DMS153 treated with DMSO at 0.1 percent for 48 hours (cell line): Measurements from ENCODE around the gene SIGLEC8.
"Not testable (repeated sequence)": the region's sequence is repeated elsewhere in the genome, so short reads cannot be mapped to it uniquely, and the experiment has no call there.

Experiments used
- DNase-seq: peaks from one replicate; lab custom pipeline; 2025; ENCODE audit not compliant: unreplicated experiment; lab: John Stamatoyannopoulos, UW

SIGLEC8 gene

GRCh38 chr19:51448011-51448410, 10.2 kb downstream of the SIGLEC8 start:
- DNase-seq, result no peak

GRCh38 chr19:51447510-51447909, 10.7 kb downstream of the SIGLEC8 start:
- DNase-seq, result not testable (repeated sequence)

- DNase-seq, result no peak
Observed at GRCh38 chr19:51441410-51442390, 16.6 kb downstream of the SIGLEC8 start.

GRCh38 chr19:51440846-51441409, 17.3 kb downstream of the SIGLEC8 start:
- DNase-seq, result no peak

GRCh38 chr19:51440052-51440451, 18.2 kb downstream of the SIGLEC8 start:
- no peak for DNase-seq

GRCh38 chr19:51439021-51439465, 19.2 kb downstream of the SIGLEC8 start:
- DNase-seq, result no peak

- no peak for DNase-seq
Observed at GRCh38 chr19:51434456-51434855, 23.8 kb downstream of the SIGLEC8 start.

- no peak for DNase-seq
Observed at GRCh38 chr19:51433043-51433442, 25.2 kb downstream of the SIGLEC8 start.

- DNase-seq, result no peak
Observed at GRCh38 chr19:51431124-51431523, 27.1 kb downstream of the SIGLEC8 start.

GRCh38 chr19:51430221-51430620, 28.0 kb downstream of the SIGLEC8 start:
- DNase-seq, result no peak

GRCh38 chr19:51427201-51427600, 31.1 kb downstream of the SIGLEC8 start:
- DNase-seq, result no peak

- DNase-seq, result no peak
Observed at GRCh38 chr19:51422053-51422448, 36.2 kb downstream of the SIGLEC8 start.

- DNase-seq, result no peak
Observed at GRCh38 chr19:51421229-51422052, 36.8 kb downstream of the SIGLEC8 start.

- not testable (repeated sequence) for DNase-seq
Observed at GRCh38 chr19:51420511-51420910, 37.7 kb downstream of the SIGLEC8 start.

- DNase-seq, result no peak
Observed at GRCh38 chr19:51418707-51419106, 39.5 kb downstream of the SIGLEC8 start.

GRCh38 chr19:51417810-51418157, 40.5 kb downstream of the SIGLEC8 start:
- DNase-seq, result no peak

- no peak for DNase-seq
Observed at GRCh38 chr19:51417107-51417809, 41.0 kb downstream of the SIGLEC8 start, which contains the start of gene SIGLEC10. Gene SIGLEC10 (minus strand): TSS chr19:51417642. CDS start chr19:51417581, 61 bp downstream.

GRCh38 chr19:51416422-51416821, 41.8 kb downstream of the SIGLEC8 start:
- DNase-seq, result not testable (repeated sequence)

GRCh38 chr19:51415187-51415586, 43.1 kb downstream of the SIGLEC8 start:
- no peak for DNase-seq

GRCh38 chr19:51410950-51411748, 47.1 kb downstream of the SIGLEC8 start:
- DNase-seq, result no peak
